GM12801 (cell line): ENCODE measurements around the gene CMTM4.

Experiments
- CTCF ChIP-seq: IDR thresholded peaks from one replicate; pipeline ENCODE4 v1.5.1; 2011; ENCODE audit warnings: control low read depth; ENCODE audit not compliant: insufficient read length; ENCODE audit errors: extremely low read depth

CMTM4 gene

GRCh38 chr16:66636199-66636598, 60.3 kb downstream of the CMTM4 start:
- no peak for TF ChIP-seq CTCF

- no peak for TF ChIP-seq CTCF
Observed at GRCh38 chr16:66635406-66635805, 61.1 kb downstream of the CMTM4 start.

GRCh38 chr16:66634527-66635196, 61.9 kb downstream of the CMTM4 start:
- TF ChIP-seq CTCF, result no peak

- no peak for TF ChIP-seq CTCF
Observed at GRCh38 chr16:66629856-66630255, 66.7 kb downstream of the CMTM4 start.

GRCh38 chr16:66623755-66624154, 72.8 kb downstream of the CMTM4 start:
- TF ChIP-seq CTCF, result no peak

- no peak for TF ChIP-seq CTCF
Observed at GRCh38 chr16:66622863-66623262, 73.7 kb downstream of the CMTM4 start.

- no peak for TF ChIP-seq CTCF
Observed at GRCh38 chr16:66621973-66622372, 74.6 kb downstream of the CMTM4 start.
